ENCODE measurements around the gene MICAL2. TPM values are rescaled to one million over a fixed set of nuclear protein-coding genes. Genes with fewer than 3 reads are reported as not detected.

MICAL2 gene
- total RNA-seq, 1 donor from 2014 or later = 197 TPM

GRCh38 chr11:12289667-12290476 is 179.5 kb downstream of the MICAL2 start:
- H3K9me3 ChIP-seq = no peaks in the 10 kb centered on the region
- H3K27ac ChIP-seq = no peak overlapping the region
- intact Hi-C loops (cut with DNase I) = no loop called here
- TF ChIP-seq CTCF (IDR thresholded peaks at IDR 0.05) = no peak
- peaks cover 4% of the 10 kb centered on the region for H3K4me1 ChIP-seq
- H3K27me3 ChIP-seq = no peaks in the 10 kb centered on the region
- no peaks in the 10 kb centered on the region for H3K36me3 ChIP-seq
- ATAC-seq (no peak), DNase-seq (no peak)
- H3K4me3 ChIP-seq = no peak overlapping the region

- intact Hi-C loops (cut with DNase I) = no loop called here
- no peak for TF ChIP-seq CTCF (IDR thresholded peaks at IDR 0.05)
Observed at GRCh38 chr11:12290477-12290922, 180.1 kb downstream of the MICAL2 start.

GRCh38 chr11:12291313-12291712 is 180.9 kb downstream of the MICAL2 start:
- Histone ChIP-seq H3K36me3 (no peaks in the 10 kb centered on the region), H3K27ac (no peak overlapping the region), H3K4me3 (no peak overlapping the region), H3K4me1 (no peaks in the 10 kb centered on the region), H3K9me3 (no peaks in the 10 kb centered on the region), H3K27me3 (no peaks in the 10 kb centered on the region)
- intact Hi-C loops (cut with DNase I) = no loop called here
- no peak for TF ChIP-seq CTCF (IDR thresholded peaks at IDR 0.05)
- DNase-seq = no peak
- no peak for ATAC-seq

More at GRCh38 chr11:12290477-12290922, 180.1 kb downstream of the MICAL2 start:
- DNase-seq = no peak
- no peak for ATAC-seq
- H3K27ac ChIP-seq = no peak overlapping the region
- H3K27me3 ChIP-seq = no peaks in the 10 kb centered on the region
- no peak overlapping the region for H3K4me3 ChIP-seq
- H3K36me3 ChIP-seq = no peaks in the 10 kb centered on the region
- H3K9me3 ChIP-seq = no peaks in the 10 kb centered on the region
- H3K4me1 ChIP-seq = peaks cover 4% of the 10 kb centered on the region

- TF ChIP-seq CTCF (IDR thresholded peaks at IDR 0.05) = no peak
- ATAC-seq (no peak), DNase-seq (no peak)
Observed at GRCh38 chr11:12291766-12292165, 181.4 kb downstream of the MICAL2 start.

GRCh38 chr11:12292766-12293165 is 182.4 kb downstream of the MICAL2 start:
- no peak overlapping the region for H3K27ac ChIP-seq
- no peak for TF ChIP-seq CTCF (IDR thresholded peaks at IDR 0.05)
- intact Hi-C loops (cut with DNase I) = no loop called here
- no peaks in the 10 kb centered on the region for H3K4me1 ChIP-seq
- no peaks in the 10 kb centered on the region for H3K9me3 ChIP-seq
- H3K27me3 ChIP-seq = no peaks in the 10 kb centered on the region
- no peak overlapping the region for H3K4me3 ChIP-seq
- ATAC-seq = no peak
- no peaks in the 10 kb centered on the region for H3K36me3 ChIP-seq
- no peak for DNase-seq

More at GRCh38 chr11:12291766-12292165, 181.4 kb downstream of the MICAL2 start:
- Histone ChIP-seq H3K36me3 (no peaks in the 10 kb centered on the region), H3K4me3 (no peak overlapping the region), H3K27me3 (no peaks in the 10 kb centered on the region), H3K4me1 (no peaks in the 10 kb centered on the region), H3K9me3 (no peaks in the 10 kb centered on the region), H3K27ac (no peak overlapping the region)
- intact Hi-C loops (cut with DNase I) = no loop called here

All from upper lobe of right lung (tissue), 1 donor.